Measurements from ENCODE around the gene RNF144B.
A peak's percentile ranks its signal among the peaks of the same experiment; 100 is the strongest.

The RNF144B gene

GRCh38 chr6:18387061-18387721, at the start of gene RNF144B:
TSS of gene RNF144B (plus strand) at chr6:18387350. CDS start at chr6:18399535, 12,185 bp downstream.
- no peak for TF ChIP-seq CTCF (IDR thresholded peaks at IDR 0.05; ENCODE audit: control insufficient read depth, extremely low read depth, insufficient read depth)
- DNase-seq (ENCODE audit: low read depth) = peak; percentile 92
- H3K4me3 ChIP-seq (ENCODE audit: low read depth, low read length) = peak within 1 kb of the TSS; percentile 75

DNA sequence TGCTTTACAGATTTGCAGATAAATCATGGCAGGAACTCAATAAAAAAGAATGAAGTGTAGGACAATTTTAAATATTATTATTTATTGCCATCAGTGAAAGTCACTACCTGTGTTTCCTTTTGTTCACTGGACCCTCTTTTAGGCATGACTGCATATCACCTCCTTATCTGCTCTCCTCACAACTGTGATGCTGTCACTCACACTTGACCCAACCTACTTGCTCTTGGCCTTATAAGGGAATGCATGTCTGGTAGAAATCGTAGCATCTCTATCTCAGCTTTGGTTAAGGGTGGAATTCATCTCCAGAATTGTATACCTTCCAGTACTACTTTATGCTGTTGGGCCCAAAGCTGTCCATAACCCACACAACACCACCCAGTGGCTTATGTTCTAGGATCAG, 47.6 kb upstream of the RNF144B start:
- DNase-seq (ENCODE audit: low read depth) = no peak
- H3K4me3 ChIP-seq (ENCODE audit: low read depth, low read length) = no peak overlapping the region
- no peak for TF ChIP-seq CTCF (IDR thresholded peaks at IDR 0.05; ENCODE audit: control insufficient read depth, extremely low read depth, insufficient read depth)

DNA sequence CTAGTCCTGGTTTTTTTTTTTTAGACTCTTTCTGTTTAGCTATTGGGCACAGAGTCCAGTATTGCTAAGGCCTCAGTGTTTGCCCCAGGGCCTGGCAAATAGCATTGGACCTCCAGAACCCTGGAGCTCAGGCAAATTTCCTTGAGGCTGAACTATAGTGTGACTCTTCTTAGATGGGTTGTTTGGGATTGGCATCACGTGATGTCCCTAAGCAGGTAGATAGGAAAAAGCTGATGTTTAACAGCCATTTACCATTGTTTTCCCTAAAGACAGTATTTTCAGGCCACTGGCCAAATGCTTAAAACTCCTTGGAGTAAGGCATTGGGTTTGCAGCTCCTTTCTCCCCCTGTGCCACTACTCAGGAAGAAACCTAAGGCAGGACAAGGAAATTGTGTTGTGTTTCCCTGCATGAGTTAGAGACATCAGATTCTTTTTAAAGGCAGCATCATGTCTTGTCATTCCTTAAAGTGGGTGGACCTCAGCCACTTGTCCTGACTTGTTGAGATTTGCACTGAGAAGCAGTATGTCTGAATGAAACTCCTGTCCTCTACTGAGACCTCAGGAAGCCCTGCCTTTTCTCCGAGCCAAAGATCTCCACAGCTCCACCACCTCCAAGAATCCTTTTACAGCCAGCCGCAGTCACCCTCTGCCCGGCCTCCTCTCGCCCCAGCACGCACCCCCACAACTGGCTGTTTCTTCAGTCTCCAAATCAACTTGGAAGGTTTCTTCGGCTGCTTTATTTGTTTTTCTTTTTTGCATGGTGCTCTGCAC, 46.2 kb upstream of the RNF144B start:
- TF ChIP-seq CTCF (IDR thresholded peaks at IDR 0.05; ENCODE audit: control insufficient read depth, extremely low read depth, insufficient read depth) = no peak
- H3K4me3 ChIP-seq (ENCODE audit: low read depth, low read length) = no peak overlapping the region
- DNase-seq (ENCODE audit: low read depth) = no peak

GRCh38 chr6:18342223-18342622, 44.9 kb upstream of the RNF144B start:
- DNase-seq (ENCODE audit: low read depth) = no peak
- no peak overlapping the region for H3K4me3 ChIP-seq (ENCODE audit: low read depth, low read length)
- no peak for TF ChIP-seq CTCF (IDR thresholded peaks at IDR 0.05; ENCODE audit: control insufficient read depth, extremely low read depth, insufficient read depth)

- no peak for TF ChIP-seq CTCF (IDR thresholded peaks at IDR 0.05; ENCODE audit: control insufficient read depth, extremely low read depth, insufficient read depth)
- no peak overlapping the region for H3K4me3 ChIP-seq (ENCODE audit: low read depth, low read length)
- no peak for DNase-seq (ENCODE audit: low read depth)
Observed at GRCh38 chr6:18343741-18344140, 43.4 kb upstream of the RNF144B start.

DNA sequence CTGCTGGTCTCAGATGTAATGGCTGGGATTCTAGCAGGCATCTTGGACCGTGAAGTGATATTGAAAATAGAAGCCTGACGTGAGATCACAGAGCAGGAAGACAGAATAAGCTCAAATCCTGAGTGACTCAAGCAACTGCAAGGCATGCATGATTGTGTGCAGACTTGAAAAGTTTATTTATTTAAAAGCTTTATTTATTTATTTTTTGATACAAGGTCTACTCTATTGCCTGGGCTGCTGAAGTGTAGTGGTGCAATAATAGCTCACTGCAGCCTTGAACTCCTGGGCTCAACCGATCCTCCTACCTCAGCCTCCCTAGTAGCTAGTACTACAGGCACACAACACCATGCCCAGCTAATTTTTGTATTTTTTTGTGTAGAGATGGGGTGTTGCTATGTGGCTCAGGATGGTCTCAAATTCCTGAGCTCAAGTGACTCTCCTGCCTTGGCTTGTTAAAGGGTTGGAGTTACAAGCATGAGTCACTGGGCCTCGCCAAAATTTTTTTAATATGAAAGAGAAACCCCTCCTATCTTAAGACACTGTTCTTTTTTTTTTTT, 40.1 kb upstream of the RNF144B start:
- no peak for DNase-seq (ENCODE audit: low read depth)
- H3K4me3 ChIP-seq (ENCODE audit: low read depth, low read length) = no peak overlapping the region
- TF ChIP-seq CTCF (IDR thresholded peaks at IDR 0.05; ENCODE audit: control insufficient read depth, extremely low read depth, insufficient read depth) = no peak
